ENCODE measurements around the gene DDRGK1. TPM values are rescaled to one million over a fixed set of nuclear protein-coding genes. Genes with fewer than 3 reads are reported as not detected.

DDRGK1 gene
- total RNA-seq, 4 donors from 2014 or later: 59.2 to 71.7 (median 66.4) TPM

DNA sequence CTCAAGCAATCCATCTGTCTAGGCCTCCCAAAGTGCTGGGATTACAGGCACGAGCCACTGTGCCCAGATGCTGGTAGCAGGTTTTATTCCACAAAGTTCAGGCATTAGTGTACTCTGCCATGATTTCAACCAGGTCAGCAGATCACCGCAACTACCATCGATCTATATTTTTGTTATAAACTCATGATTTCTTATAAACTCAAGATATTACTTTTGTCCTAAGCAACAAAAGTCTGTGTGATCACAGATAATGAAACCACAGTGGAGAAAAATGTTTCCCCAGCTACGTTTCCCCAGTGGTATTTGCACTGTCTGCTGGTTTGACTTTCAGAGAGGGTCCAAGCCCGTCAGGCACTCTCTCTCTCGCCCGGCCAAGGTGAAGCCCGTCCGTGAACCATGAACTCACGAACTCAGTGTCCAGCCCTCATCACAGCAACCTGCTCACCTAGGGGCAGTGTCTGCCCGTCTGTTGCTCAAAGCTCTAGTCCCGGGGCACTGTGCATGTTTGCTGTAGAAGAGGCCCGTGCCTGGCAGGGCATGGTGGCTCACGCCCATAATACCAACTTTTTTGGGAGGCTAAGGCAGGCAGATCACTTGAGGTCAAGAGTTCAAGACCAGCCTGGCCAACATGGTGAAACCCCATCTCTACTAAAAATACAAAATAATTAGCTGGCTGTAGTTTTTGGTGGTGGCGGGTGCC, 27.6 kb upstream of the DDRGK1 start:
- TF ChIP-seq, protein P1, sequence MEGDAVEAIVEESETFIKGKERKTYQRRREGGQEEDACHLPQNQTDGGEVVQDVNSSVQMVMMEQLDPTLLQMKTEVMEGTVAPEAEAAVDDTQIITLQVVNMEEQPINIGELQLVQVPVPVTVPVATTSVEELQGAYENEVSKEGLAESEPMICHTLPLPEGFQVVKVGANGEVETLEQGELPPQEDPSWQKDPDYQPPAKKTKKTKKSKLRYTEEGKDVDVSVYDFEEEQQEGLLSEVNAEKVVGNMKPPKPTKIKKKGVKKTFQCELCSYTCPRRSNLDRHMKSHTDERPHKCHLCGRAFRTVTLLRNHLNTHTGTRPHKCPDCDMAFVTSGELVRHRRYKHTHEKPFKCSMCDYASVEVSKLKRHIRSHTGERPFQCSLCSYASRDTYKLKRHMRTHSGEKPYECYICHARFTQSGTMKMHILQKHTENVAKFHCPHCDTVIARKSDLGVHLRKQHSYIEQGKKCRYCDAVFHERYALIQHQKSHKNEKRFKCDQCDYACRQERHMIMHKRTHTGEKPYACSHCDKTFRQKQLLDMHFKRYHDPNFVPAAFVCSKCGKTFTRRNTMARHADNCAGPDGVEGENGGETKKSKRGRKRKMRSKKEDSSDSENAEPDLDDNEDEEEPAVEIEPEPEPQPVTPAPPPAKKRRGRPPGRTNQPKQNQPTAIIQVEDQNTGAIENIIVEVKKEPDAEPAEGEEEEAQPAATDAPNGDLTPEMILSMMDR (IDR thresholded peaks at IDR 0.05): no peak
- TF ChIP-seq POLR2A (IDR thresholded peaks at IDR 0.05): no peak
- peaks cover 0 to 54% (median 0%) of the 10 kb centered on the region in 3 donors for H3K36me3 ChIP-seq
- no peak overlapping the region for H3K27ac ChIP-seq
- peaks cover 0 to 25% (median 0%) of the 10 kb centered on the region in 4 donors for H3K27me3 ChIP-seq
- no peak overlapping the region for H3K4me3 ChIP-seq
- peaks cover 6 to 27% (median 19%) of the 10 kb centered on the region in 3 donors for H3K4me1 ChIP-seq
- 87 to 91% methylated on average over 10 to 12 of the region's 15 CpGs for WGBS, 2 donors
- no peak for DNase-seq
- no peaks in the 10 kb centered on the region for H3K9me3 ChIP-seq
- intact Hi-C loops (cut with DNase I): no loop called here

DNA sequence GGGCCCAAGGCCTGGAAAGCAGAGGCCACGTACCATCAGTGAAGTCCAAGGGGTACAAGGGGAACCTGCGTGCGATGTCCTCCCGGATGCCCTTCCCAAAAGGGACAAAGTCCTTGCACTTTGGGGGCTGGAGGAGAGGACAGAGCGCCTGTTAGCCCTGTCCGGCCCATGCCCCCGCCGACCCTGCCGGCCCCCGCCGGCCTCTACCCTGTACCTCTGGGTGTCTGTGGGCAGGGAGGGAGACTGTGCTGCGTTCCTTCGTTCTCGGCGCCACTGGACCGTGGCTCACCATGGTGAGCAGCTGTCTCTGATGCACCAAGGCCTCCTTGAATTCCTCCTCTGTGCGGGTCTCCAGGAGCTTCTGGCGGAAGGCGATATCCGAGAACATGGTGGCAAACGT, 26.6 kb upstream of the DDRGK1 start:
- Histone ChIP-seq H3K4me3 (no peak overlapping the region), H3K27ac (no peak overlapping the region), H3K27me3 (peaks cover 0 to 16% (median 0%) of the 10 kb centered on the region in 4 donors), H3K4me1 (peaks cover 6 to 20% (median 12%) of the 10 kb centered on the region in 3 donors), H3K36me3 (peaks cover 0 to 63% (median 0%) of the 10 kb centered on the region in 3 donors), H3K9me3 (no peaks in the 10 kb centered on the region)
- intact Hi-C loops (cut with DNase I): no loop called here
- TF ChIP-seq POLR2A (IDR thresholded peaks at IDR 0.05): no peak
- TF ChIP-seq, protein P1 (IDR thresholded peaks at IDR 0.05): no peak
- WGBS, 2 donors: 92 to 93% methylated on average over 9 to 10 of the region's 21 CpGs
- no peak for DNase-seq

DNA sequence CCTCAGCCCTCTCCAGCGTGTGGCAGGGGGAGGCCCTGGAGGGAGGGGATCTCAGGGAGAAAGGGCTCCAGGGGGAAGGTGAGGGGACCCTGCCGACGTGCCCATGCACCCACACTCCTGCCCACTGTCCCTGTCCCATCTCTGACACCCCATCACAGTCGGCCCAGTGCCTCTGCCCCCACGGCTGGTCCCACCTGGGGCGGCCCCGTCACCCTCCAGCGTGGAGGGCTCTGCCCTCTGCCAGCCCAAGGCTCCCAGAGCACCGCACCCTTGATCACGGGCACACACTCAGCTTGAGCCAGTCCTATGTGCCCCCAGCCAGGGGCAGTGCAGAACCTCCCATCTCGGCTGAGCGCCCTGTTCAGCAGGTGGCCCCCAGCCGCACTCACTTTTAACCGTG, 25.3 kb upstream of the DDRGK1 start:
- H3K9me3 ChIP-seq: no peaks in the 10 kb centered on the region
- TF ChIP-seq, protein P1 (IDR thresholded peaks at IDR 0.05): no peak
- TF ChIP-seq POLR2A (IDR thresholded peaks at IDR 0.05): no peak
- DNase-seq: no peak
- intact Hi-C loops (cut with DNase I): no loop called here
- peaks cover 0 to 24% (median 8%) of the 10 kb centered on the region in 3 donors for H3K4me1 ChIP-seq
- H3K4me3 ChIP-seq: no peak overlapping the region
- H3K27ac ChIP-seq: no peak overlapping the region
- 94 to 100% methylated on average over 1 to 9 of the region's 14 CpGs for WGBS, 2 donors
- peaks cover 0 to 63% (median 0%) of the 10 kb centered on the region in 3 donors for H3K36me3 ChIP-seq
- H3K27me3 ChIP-seq: peaks cover 0 to 5% (median 0%) of the 10 kb centered on the region in 4 donors

DNA sequence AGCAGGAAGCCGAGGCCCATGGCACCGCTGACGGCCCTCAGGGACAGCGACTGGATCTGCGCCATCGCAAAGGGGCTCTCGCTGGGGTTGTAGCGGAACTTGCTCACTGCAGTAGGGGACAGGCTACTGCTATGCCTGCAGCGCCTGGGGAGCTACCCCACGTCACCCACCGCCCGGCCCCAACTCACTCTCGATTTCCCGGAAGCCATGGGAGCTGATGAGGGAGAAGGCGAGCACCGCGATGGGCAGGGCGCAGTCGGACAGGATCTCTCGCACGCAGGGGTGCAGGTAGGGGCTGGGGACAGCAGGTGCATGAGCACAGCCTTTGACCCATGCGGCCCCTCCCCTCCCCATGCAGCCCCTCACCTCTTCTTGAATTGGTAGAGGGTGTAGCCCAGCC, 24.7 kb upstream of the DDRGK1 start:
- intact Hi-C loops (cut with DNase I): no loop called here
- H3K9me3 ChIP-seq: no peaks in the 10 kb centered on the region
- TF ChIP-seq, protein P1 (IDR thresholded peaks at IDR 0.05): no peak
- TF ChIP-seq POLR2A (IDR thresholded peaks at IDR 0.05): no peak
- H3K27ac ChIP-seq: no peak overlapping the region
- H3K27me3 ChIP-seq: no peaks in the 10 kb centered on the region
- H3K4me3 ChIP-seq: no peak overlapping the region
- 100% methylated on average over 6 of the region's 22 CpGs; no CpG with 5 or more reads in 1 of the 2 donors for WGBS, 2 donors
- DNase-seq: no peak
- H3K36me3 ChIP-seq: peaks cover 0 to 64% (median 0%) of the 10 kb centered on the region in 3 donors
- peaks cover 0 to 30% (median 10%) of the 10 kb centered on the region in 3 donors for H3K4me1 ChIP-seq

DNA sequence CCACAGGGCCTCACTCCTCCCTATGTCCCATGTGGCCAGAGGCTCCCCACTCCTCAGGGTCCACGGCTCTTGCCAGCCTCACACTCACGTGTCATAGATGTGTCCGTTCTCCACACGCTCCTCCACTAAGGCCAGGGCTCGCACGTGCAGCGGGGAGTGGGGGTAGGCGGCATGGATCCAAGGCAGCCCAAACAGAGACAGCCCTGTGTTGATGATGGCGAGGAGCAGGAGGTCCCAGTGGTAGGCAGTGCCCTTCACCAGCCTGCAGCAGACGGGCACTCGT, 24.2 kb upstream of the DDRGK1 start:
- Histone ChIP-seq H3K4me1 (peaks cover 0 to 35% (median 10%) of the 10 kb centered on the region in 3 donors), H3K27ac (no peak overlapping the region), H3K4me3 (no peak overlapping the region), H3K27me3 (no peaks in the 10 kb centered on the region), H3K36me3 (peaks cover 0 to 64% (median 0%) of the 10 kb centered on the region in 3 donors), H3K9me3 (no peaks in the 10 kb centered on the region)
- intact Hi-C loops (cut with DNase I): no loop called here
- DNase-seq: no peak
- TF ChIP-seq POLR2A (IDR thresholded peaks at IDR 0.05): no peak
- TF ChIP-seq, protein P1 (IDR thresholded peaks at IDR 0.05): no peak
- 87% methylated on average over 6 of the region's 11 CpGs; no CpG with 5 or more reads in 1 of the 2 donors for WGBS, 2 donors

Data from esophagus squamous epithelium (tissue), 5 donors.